ENCODE measurements around the gene HBM.

DNA sequence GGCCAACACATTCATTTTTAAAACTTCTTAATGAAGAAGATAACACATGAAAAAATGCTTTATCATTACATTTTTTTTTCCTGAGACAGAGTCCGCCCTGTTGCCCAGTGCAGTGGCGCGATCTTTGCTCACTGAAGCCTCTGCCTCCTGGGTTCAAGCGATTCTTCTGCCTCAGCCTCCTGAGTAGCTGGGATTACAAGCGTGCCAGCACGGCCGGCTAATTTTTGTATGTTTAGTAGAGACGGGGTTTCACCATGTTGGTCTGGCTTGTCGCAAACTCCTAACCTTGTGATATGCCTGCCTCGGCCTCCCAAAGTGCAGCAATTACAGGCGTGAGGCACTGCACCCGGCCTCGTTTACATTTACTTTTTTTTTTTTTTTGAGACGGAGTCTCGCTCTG, 27.7 kb downstream of the HBM start:
- TF ChIP-seq, protein P1, sequence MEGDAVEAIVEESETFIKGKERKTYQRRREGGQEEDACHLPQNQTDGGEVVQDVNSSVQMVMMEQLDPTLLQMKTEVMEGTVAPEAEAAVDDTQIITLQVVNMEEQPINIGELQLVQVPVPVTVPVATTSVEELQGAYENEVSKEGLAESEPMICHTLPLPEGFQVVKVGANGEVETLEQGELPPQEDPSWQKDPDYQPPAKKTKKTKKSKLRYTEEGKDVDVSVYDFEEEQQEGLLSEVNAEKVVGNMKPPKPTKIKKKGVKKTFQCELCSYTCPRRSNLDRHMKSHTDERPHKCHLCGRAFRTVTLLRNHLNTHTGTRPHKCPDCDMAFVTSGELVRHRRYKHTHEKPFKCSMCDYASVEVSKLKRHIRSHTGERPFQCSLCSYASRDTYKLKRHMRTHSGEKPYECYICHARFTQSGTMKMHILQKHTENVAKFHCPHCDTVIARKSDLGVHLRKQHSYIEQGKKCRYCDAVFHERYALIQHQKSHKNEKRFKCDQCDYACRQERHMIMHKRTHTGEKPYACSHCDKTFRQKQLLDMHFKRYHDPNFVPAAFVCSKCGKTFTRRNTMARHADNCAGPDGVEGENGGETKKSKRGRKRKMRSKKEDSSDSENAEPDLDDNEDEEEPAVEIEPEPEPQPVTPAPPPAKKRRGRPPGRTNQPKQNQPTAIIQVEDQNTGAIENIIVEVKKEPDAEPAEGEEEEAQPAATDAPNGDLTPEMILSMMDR (IDR thresholded peaks at IDR 0.05), result no peak
- no peak for TF ChIP-seq EZH2 (IDR thresholded peaks at IDR 0.05)
